ENCODE measurements around the gene KLF16.

DNA sequence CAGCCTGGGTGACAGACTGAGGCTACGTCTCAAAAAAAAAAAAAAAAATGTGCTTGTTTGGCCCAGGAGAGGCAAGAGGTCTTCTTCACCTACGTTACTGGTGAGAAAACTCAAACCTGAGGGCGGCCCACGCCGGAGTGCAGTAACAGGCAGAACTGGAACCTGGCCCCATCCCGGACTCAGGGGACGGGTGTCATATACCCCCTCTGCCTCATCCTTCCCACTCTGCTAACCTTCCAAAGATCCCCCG is 41.4 kb upstream of the KLF16 start:
- TF ChIP-seq, protein P1, sequence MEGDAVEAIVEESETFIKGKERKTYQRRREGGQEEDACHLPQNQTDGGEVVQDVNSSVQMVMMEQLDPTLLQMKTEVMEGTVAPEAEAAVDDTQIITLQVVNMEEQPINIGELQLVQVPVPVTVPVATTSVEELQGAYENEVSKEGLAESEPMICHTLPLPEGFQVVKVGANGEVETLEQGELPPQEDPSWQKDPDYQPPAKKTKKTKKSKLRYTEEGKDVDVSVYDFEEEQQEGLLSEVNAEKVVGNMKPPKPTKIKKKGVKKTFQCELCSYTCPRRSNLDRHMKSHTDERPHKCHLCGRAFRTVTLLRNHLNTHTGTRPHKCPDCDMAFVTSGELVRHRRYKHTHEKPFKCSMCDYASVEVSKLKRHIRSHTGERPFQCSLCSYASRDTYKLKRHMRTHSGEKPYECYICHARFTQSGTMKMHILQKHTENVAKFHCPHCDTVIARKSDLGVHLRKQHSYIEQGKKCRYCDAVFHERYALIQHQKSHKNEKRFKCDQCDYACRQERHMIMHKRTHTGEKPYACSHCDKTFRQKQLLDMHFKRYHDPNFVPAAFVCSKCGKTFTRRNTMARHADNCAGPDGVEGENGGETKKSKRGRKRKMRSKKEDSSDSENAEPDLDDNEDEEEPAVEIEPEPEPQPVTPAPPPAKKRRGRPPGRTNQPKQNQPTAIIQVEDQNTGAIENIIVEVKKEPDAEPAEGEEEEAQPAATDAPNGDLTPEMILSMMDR (IDR thresholded peaks at IDR 0.05), result no peak
- TF ChIP-seq POLR2AphosphoS5 (IDR thresholded peaks at IDR 0.05), result no peak

Data from gastroesophageal sphincter (tissue), 3 donors.